ENCODE data around the gene HDAC10.

HDAC10 gene

DNA sequence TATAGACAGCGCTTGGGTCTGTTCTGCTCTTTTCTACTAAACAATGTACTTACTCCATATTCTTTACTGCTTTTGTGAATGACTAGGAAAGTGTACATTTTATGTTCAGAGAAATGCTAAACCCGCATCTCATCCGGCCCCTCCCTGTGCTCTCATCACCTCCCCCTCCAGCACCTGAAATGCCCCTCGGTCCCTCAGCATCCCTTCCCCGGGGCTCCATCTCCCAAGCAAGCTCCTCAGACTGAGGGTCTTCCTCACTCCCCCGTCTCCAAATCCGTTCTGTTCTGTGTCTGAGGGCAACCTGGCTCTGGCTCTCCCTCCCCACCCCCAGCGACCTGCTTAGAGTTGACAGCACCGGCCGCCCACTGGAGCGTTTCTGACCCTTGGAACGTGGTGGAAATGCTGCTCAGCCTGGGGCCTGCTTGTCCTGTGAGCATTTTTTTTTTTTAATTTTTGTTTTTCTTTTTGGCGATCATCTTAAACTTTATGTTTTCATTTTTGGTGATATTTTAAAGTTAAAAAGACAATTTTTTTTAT, 48.9 kb downstream of the HDAC10 start:
- DNase-seq (ENCODE audit: low read depth in 2 of 2): no peak

DNA sequence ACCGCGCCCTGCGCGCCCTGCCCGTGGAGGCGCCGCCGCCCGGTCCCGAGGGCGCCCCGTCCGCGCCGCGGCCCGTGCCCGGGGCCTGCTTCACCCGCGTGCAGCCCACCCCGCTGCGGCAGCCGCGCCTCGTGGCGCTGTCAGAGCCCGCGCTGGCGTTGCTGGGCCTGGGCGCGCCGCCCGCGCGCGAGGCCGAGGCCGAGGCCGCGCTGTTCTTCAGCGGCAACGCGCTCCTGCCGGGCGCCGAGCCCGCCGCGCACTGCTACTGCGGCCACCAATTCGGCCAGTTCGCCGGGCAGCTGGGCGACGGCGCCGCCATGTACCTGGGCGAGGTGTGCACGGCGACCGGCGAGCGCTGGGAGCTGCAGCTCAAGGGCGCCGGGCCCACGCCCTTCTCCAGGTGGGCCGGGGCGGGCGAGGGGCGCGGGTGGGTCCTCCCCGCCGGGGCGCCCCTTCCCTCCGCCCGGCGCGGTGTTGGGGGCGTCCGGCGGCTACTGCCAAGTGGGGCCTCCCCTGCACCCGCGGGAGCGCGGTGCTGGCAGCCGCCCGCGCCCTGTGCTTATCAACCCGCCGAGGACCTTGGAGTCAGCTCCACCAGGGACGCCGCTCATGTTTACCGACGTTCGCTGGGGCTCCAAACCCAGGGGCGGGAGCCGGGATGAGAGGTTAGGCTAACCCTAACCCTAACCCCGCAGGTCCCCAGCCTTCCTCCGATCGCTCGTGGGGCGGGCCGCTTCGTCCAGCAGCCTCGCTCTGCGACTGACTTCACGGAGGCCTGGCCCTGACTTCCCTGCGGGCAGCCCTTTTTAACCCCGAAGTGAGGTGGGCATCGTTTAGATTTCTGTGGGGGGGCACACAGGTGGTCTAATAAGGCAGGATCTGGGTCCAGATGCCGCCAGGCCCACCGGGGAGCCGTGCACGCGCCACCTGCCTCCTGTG, 49.6 kb downstream of the HDAC10 start:
- no peak for DNase-seq (ENCODE audit: low read depth in 2 of 2)

DNA sequence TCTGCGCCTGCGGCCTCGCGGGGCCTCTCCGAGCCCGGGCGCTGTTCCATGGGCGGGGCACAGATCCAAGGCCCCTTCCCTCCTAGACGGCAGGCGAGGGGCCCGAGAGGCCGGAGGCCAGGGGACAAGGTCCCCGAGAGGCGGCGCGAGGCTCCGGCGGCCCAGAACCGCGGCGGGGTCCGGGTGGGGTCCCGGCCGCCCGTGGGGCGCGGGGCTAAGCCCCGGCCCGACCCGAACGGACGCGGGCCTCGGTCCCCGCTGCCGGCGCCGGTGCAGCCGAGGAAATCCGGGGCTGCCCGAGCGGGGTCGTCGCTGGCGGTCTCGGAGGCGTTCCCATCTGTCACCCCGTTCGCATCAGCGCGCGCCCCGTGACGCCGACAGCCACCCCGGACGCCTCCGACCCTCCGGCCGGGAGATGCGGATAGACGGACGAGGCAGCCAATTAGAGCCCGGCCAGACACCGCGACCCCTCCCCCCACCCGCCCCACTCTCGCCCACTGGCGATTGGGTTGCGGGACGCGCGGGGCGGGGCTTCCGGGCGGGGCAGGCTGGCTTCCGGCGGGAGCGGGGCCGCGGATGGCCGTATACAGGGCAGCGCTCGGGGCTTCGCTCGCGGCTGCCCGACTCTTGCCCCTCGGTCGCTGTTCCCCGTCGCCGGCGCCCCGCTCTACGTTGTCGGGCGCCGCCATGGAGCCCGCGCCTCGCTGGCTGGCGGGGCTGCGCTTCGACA, 50.4 kb downstream of the HDAC10 start, which contains the start of gene SELENOO:
SELENOO (plus strand) TSS at position 551 of the 730 bp plus-strand sequence; CDS start at position 577, 26 bp downstream.
- DNase-seq (ENCODE audit: low read depth in 2 of 2): peak; percentile 77 to 78

DNA sequence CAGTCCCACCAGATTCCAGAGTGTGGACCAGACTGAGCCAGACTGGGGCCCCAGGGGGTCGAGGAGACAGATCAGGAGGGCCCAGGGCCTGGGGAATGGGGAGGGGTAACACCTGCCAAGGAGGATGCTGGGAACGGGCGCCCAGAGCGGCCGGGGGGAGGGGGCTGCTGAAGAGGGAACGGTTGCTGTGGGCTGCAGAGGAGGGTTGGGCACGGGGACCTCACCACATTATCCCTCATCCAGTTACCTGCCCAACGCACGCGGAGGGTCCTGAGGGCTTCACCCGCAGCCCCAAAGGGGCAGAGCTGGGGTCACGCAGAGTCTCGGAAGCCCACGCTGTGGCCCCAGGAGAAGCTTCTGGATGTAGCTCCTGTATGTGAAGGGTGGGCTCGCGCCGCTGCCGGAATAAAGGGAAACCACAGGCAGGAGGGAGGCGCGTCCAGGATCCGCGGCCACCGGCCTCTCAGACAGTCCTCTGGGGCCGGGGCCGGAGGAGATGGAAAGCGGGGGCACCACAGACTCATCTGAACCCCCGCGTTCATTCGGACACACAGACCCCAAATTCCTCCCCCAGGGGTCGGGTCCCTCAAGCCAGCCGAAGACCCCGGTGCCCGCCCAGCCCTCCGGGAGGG, 51.1 kb downstream of the HDAC10 start:
- DNase-seq (ENCODE audit: low read depth in 2 of 2): no peak

DNA sequence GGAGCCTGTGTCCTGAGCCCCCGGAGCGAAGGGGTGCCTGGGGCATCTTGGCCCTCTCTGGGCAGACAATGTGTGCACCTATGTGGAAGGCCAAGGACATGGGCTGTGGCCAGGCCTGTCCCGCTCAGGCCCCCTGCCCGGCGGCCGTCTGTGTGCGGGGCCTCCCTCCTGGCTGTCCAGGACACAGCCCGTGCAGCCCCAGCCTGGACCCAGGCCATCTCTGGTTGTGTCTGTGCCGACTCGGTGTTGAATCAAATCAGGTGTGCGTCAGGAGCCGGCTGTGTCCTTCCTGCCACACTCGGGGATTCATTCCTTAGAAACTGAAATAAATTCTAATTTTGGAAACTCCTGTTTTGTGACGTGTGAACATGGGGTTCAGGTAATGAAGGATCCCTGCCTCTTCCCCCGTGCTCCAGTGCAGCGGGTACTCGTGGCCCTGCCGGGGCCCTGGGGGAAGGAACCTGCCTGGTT, 51.8 kb downstream of the HDAC10 start:
- no peak for DNase-seq (ENCODE audit: low read depth in 2 of 2)

DNA sequence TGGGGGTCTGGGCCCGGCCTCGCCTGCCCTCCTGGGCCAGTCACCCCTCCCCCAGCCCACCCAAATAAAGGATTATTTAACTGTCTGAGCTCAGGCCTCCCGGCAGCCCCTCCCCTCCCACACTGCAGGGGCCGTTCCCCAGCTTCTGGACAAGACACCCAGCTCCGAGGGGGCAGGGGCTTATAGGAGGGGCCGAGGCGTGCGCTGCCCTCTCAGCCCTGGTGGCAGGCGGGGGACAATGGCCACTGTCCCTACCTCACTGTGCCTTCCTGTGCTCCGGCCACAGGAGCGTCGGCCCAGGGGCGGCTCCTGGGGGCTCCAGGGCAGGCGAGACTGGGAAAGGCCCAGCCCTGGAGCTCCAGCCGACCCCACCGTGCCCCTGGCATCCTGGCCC, 52.4 kb downstream of the HDAC10 start:
- DNase-seq (ENCODE audit: low read depth in 2 of 2): no peak

DNA sequence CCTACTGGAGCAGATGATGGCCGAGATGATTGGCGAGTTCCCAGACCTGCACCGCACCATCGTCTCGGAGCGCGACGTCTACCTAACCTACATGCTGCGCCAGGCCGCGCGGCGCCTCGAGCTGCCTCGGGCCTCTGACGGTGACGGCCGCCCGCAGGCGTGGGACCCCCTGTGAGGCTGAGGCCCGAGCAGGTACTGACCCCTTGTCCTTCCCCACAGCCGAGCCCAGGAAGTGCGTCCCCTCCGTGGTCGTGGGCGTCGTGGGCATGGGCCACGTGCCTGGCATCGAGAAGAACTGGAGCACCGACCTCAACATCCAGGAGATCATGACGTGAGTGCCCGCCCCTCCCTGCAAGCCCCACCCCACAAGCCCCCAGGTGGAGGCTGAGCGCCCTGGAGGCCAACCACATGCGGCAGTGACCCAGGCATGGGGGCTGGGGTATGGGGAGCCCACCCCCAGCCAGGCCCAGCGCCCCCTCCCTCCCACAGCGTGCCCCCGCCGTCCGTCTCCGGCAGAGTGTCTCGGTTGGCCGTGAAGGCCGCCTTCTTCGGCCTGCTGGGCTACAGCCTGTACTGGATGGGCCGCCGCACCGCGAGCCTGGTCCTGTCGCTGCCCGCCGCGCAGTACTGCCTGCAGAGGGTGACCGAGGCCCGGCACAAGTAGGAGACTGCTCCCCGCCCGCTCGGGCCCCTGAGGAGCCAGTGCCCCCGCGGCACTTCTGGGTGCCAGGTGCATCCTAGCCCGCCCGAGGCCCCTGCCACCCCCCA, 53.0 kb downstream of the HDAC10 start:
- no peak for DNase-seq (ENCODE audit: low read depth in 2 of 2)

DNA sequence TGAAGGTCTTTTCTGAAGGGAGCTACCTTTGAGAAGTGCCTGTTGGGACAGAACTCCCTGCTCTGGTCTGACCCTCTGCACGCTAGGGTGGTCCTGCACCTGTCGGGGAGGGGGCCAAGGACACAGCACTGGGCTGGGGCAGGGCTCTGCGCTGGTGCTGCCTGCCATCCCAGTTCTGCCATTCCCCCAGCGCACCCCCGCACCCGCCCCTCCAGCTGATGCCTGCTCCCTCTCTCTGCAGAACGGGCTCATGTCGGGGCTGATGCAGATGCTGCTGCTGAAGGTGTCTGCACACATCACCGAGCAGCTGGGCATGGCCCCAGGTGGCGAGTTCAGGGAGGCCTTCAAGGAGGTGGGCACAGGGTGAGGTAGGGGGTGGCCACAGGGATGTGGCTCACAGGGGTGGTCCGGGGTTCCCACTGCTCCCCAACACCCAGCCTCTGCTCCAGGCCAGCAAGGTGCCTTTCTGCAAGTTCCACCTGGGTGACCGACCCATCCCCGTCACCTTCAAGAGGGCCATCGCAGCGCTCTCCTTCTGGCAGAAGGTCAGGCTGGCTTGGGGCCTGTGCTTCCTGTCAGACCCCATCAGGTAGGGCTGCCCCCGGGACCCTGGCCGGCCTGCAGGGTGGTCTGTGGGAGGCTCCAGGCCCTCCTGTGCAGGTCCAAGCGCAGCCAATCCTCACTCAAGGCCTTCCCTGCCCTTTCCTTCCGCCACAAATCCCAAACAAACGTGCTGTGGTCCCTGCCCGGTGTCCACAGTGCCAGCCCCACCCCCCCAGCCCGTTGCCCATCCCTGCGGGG, 53.9 kb downstream of the HDAC10 start:
- no peak for DNase-seq (ENCODE audit: low read depth in 2 of 2)

DNA sequence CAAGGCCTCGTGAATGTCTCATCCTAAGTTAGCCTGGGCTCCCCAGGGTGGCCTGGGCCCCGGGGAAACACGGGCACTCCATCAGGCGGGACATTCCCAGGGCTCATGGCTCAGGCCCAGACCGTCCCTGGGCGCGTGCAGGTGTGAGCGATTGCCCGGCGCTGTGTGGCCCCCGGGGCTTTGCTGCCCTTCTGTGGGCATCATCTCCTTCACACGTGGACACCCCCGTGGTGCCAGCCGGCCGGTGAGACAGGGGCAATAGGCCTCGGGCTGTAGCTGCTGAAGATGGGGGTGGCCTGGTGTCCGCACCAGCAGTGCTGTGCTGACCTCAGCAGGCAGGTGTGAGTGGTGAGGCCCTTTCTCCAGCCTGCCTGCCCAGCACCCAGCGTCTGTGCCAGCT, 54.8 kb downstream of the HDAC10 start:
- DNase-seq (ENCODE audit: low read depth in 2 of 2): no peak

Measured in activated CD8-positive, alpha-beta memory T cell treated with anti-CD3 and anti-CD28 coated beads for 4 hours (primary cell).